Mesenchymal stem cell (in vitro differentiated cells and primary cell): ENCODE measurements around the gene GALNT1.

Source experiments
- DNase-seq: peaks from one replicate; pipeline ENCODE4 v3.0.0-alpha.2; 2013
- H2AFZ ChIP-seq: one replicate; pipeline ENCODE4 v1.6.1; 2013; ENCODE audit warnings: low read depth, mild to moderate bottlenecking, control low read depth, inconsistent platforms, low read length, moderate library complexity
- H2AK5ac ChIP-seq: 2 replicates; pipeline ENCODE4 v1.6.1; 2013; ENCODE audit warnings: low read length, moderate library complexity, mild to moderate bottlenecking, inconsistent platforms; ENCODE audit not compliant: severe bottlenecking
- H2BK120ac ChIP-seq: one replicate; pipeline ENCODE4 v1.6.1; 2013; ENCODE audit warnings: low read depth, mild to moderate bottlenecking, inconsistent platforms, low read length, moderate library complexity
- H2BK12ac ChIP-seq, 2 experiments: one replicate each; pipeline ENCODE4 v1.6.1; 2013; ENCODE audit warnings: inconsistent platforms in 2 of 2, low read length in 2 of 2, mild to moderate bottlenecking in 2 of 2, moderate library complexity in 2 of 2, control low read depth in 1 of 2
- H2BK15ac ChIP-seq: one replicate; pipeline ENCODE4 v1.6.1; 2013; ENCODE audit warnings: mild to moderate bottlenecking, low read depth, inconsistent platforms; ENCODE audit not compliant: poor library complexity, severe bottlenecking
- H2BK5ac ChIP-seq: 2 replicates; pipeline ENCODE4 v1.6.1; 2013; ENCODE audit warnings: low read depth, mild to moderate bottlenecking, low read length, control low read depth, inconsistent platforms; ENCODE audit not compliant: poor library complexity, severe bottlenecking
- H3K14ac ChIP-seq, 2 experiments: one replicate each; pipeline ENCODE4 v1.6.1; 2013; ENCODE audit warnings: inconsistent platforms in 2 of 2, low read length in 2 of 2, control low read depth in 1 of 2, mild to moderate bottlenecking in 1 of 2, moderate library complexity in 1 of 2
- H3K18ac ChIP-seq, 2 experiments: one replicate each; pipeline ENCODE4 v1.6.1; 2013; ENCODE audit warnings: inconsistent platforms in 2 of 2, low read length in 2 of 2, control low read depth in 1 of 2, low read depth in 1 of 2, mild to moderate bottlenecking in 1 of 2
- H3K23ac ChIP-seq, 2 experiments: one replicate each; pipeline ENCODE4 v1.6.1; 2013; ENCODE audit warnings: inconsistent platforms in 2 of 2, low read length in 2 of 2, mild to moderate bottlenecking in 2 of 2, moderate library complexity in 2 of 2, control low read depth in 1 of 2
- H3K27ac ChIP-seq: 2 replicates; pipeline ENCODE4 v1.5.1; 2013; ENCODE audit warnings: mild to moderate bottlenecking, moderate library complexity, low read length, control low read depth, inconsistent platforms; ENCODE audit not compliant: poor library complexity, severe bottlenecking
- H3K27me3 ChIP-seq, 2 experiments: 2 replicates each; pipeline versions ENCODE4 v1.6.1 to v1.7.0; 2013; ENCODE audit warnings: low read length in 2 of 2, mild to moderate bottlenecking in 2 of 2, moderate library complexity in 2 of 2, control low read depth in 1 of 2, inconsistent platforms in 1 of 2; ENCODE audit not compliant: control insufficient read depth in 1 of 2, insufficient read depth in 1 of 2
- H3K36me3 ChIP-seq, 2 experiments: 2 replicates each; pipeline versions ENCODE4 v1.6.1 to v1.7.0; 2013; ENCODE audit warnings: low read length in 2 of 2, control low read depth in 1 of 2, inconsistent platforms in 1 of 2, low read depth in 1 of 2, mild to moderate bottlenecking in 1 of 2; ENCODE audit not compliant: insufficient read depth in 2 of 2, control insufficient read depth in 1 of 2
- H3K4ac ChIP-seq, 2 experiments: one replicate each; pipeline ENCODE4 v1.6.1; 2013; ENCODE audit warnings: inconsistent platforms in 2 of 2, low read length in 2 of 2, mild to moderate bottlenecking in 2 of 2, moderate library complexity in 2 of 2, control low read depth in 1 of 2, low read depth in 1 of 2
- H3K4me1 ChIP-seq: 2 replicates; pipeline ENCODE4 v1.6.1; 2013; ENCODE audit warnings: low read depth, low read length, control low read depth; ENCODE audit not compliant: control insufficient read depth, insufficient read depth
- H3K4me2 ChIP-seq: 2 replicates; pipeline ENCODE4 v1.6.1; 2013; ENCODE audit warnings: low read length, mild to moderate bottlenecking, inconsistent platforms; ENCODE audit not compliant: poor library complexity, severe bottlenecking
- H3K4me3 ChIP-seq, 2 experiments: 2 replicates each; pipeline versions ENCODE4 v1.5.1 to v1.7.0; 2013; ENCODE audit warnings: low read length in 2 of 2, mild to moderate bottlenecking in 2 of 2, control low read depth in 1 of 2, low read depth in 1 of 2; ENCODE audit not compliant: insufficient read depth in 1 of 2
- H3K79me1 ChIP-seq: replicated peaks from 2 replicates; pipeline ENCODE4 v1.6.1; 2013; ENCODE audit warnings: mild to moderate bottlenecking, control low read depth, low read length, inconsistent platforms; ENCODE audit not compliant: poor library complexity, severe bottlenecking
- H3K9ac ChIP-seq: 2 replicates; pipeline ENCODE4 v1.7.0; 2013; ENCODE audit warnings: mild to moderate bottlenecking, low read length, moderate library complexity
- H3K9me3 ChIP-seq: 2 replicates; pipeline ENCODE4 v1.7.0; 2013; ENCODE audit warnings: mild to moderate bottlenecking, low read length; ENCODE audit not compliant: control insufficient read depth
- H4K8ac ChIP-seq: one replicate; pipeline ENCODE4 v1.6.1; 2013; ENCODE audit warnings: inconsistent platforms, mild to moderate bottlenecking, low read length, moderate library complexity
- H4K91ac ChIP-seq: one replicate; pipeline ENCODE4 v1.6.1; 2013; ENCODE audit warnings: mild to moderate bottlenecking, low read length, inconsistent platforms
- WGBS: methylation state at CpG from one replicate; pipeline ENCODE4 v1.1.7; 2013; ENCODE audit warnings: mixed read lengths; 5-methylcytosine and 5-hydroxymethylcytosine counted together

The GALNT1 gene

DNA sequence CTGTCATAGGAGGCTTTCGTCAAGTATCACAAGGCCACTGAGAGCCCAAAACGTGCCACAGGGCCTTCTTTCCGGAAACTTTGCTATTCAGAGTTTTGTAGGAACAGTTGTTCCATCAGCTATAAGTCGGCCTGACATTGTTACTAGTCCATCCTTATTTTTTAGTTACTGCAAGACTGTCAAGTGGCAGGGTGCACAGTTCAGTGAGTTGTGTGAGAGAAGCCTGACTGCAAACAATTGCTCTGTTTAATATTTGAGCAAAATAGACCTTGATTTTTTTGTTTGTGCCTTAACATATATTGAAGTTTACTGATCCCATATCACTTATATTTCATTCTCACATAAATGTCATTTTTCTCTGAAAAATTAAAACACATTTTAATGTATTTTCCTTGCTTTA is 110.1 kb downstream of the GALNT1 start:
- H3K79me1 ChIP-seq: peaks cover 14% of the 10 kb centered on the region

DNA sequence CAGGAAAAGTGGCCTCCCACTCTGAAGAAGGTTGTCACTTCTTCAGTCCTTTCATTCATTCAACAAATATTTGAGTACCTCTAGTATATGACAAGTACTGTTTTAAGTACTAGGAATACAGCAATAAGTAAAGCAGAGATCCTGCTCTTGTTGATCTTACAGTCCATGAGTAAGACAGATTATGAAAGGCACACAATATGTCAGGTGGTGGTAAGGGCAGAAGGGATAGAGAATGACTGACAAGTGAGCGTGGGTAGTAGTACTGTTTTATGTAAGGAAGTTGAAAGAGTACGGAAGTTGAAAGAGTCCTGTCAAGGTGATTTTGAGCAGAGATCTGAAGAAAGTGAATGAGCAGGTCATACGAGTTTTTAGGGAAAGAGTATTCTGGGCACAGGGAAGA is 111.3 kb downstream of the GALNT1 start:
- H3K18ac ChIP-seq: no peak overlapping the region
- H3K36me3 ChIP-seq: peaks cover 3 to 49% of the 10 kb centered on the region in 2 experiments
- no peak overlapping the region for H3K4ac ChIP-seq
- no peak overlapping the region for H2BK15ac ChIP-seq
- no peak overlapping the region for H3K4me3 ChIP-seq
- H3K4me1 ChIP-seq: no peaks in the 10 kb centered on the region
- H4K8ac ChIP-seq: no peak overlapping the region
- no peak overlapping the region for H2AK5ac ChIP-seq
- no peak overlapping the region for H3K9ac ChIP-seq
- H2AFZ ChIP-seq: no peak overlapping the region
- no peak overlapping the region for H3K23ac ChIP-seq
- peaks cover 11% of the 10 kb centered on the region for H3K79me1 ChIP-seq
- no peak overlapping the region for H3K14ac ChIP-seq
- no peak overlapping the region for H2BK12ac ChIP-seq
- no peak overlapping the region for H4K91ac ChIP-seq
- WGBS: 99% methylated on average over 3 of the region's 3 CpGs
- no peaks in the 10 kb centered on the region for H3K9me3 ChIP-seq
- H3K27ac ChIP-seq: no peak overlapping the region
- no peak for DNase-seq
- H2BK120ac ChIP-seq: no peak overlapping the region
- no peak overlapping the region for H2BK5ac ChIP-seq
- no peak overlapping the region for H3K4me2 ChIP-seq
- H3K27me3 ChIP-seq: no peaks in the 10 kb centered on the region

More for the DNA sequence above, 110.1 kb downstream of the GALNT1 start:
- no peak overlapping the region for H4K91ac ChIP-seq
- no peak overlapping the region for H2BK12ac ChIP-seq
- H3K27ac ChIP-seq: no peak overlapping the region
- peaks cover 3 to 53% of the 10 kb centered on the region in 2 experiments for H3K36me3 ChIP-seq
- H3K9ac ChIP-seq: no peak overlapping the region
- H2BK120ac ChIP-seq: no peak overlapping the region
- H3K14ac ChIP-seq: no peak overlapping the region
- no peak overlapping the region for H3K18ac ChIP-seq
- over 99% methylated on average over 4 of the region's 4 CpGs for WGBS
- no peak overlapping the region for H2BK15ac ChIP-seq
- H3K9me3 ChIP-seq: no peaks in the 10 kb centered on the region
- no peak overlapping the region for H2BK5ac ChIP-seq
- no peaks in the 10 kb centered on the region for H3K4me1 ChIP-seq
- no peak for DNase-seq
- no peak overlapping the region for H3K4me3 ChIP-seq
- H3K4me2 ChIP-seq: no peak overlapping the region
- H2AK5ac ChIP-seq: no peak overlapping the region
- H3K4ac ChIP-seq: no peak overlapping the region
- no peak overlapping the region for H3K23ac ChIP-seq
- H4K8ac ChIP-seq: no peak overlapping the region
- no peak overlapping the region for H2AFZ ChIP-seq
- H3K27me3 ChIP-seq: no peaks in the 10 kb centered on the region

DNA sequence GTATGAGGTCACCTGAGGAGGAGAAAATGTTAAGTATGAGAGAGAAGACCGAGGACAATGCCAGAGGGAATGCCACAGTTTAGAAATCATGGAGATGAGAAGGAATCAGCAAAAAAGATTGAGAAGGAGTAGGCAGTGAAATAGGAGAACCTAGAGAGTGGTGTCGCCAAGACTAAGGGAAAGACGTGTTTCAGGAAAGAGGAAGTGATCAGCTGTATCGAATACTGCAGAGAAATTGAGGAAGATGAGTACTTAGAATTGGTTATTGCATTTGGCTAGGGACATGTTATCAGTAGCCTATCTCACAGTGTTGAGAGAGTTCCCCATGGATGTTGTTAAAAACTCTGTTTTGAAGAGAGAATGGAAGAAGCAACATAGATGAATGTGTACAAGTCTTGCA is 112.3 kb downstream of the GALNT1 start:
- no peak overlapping the region for H2BK12ac ChIP-seq
- no peak overlapping the region for H4K91ac ChIP-seq
- H3K18ac ChIP-seq: no peak overlapping the region
- no peak overlapping the region for H3K9ac ChIP-seq
- no peak overlapping the region for H3K4me3 ChIP-seq
- H4K8ac ChIP-seq: no peak overlapping the region
- WGBS: 96% methylated on average over 4 of the region's 4 CpGs
- H2BK15ac ChIP-seq: no peak overlapping the region
- no peaks in the 10 kb centered on the region for H3K27me3 ChIP-seq
- no peak overlapping the region for H3K4ac ChIP-seq
- no peaks in the 10 kb centered on the region for H3K4me1 ChIP-seq
- no peaks in the 10 kb centered on the region for H3K9me3 ChIP-seq
- H3K14ac ChIP-seq: no peak overlapping the region
- H2BK120ac ChIP-seq: no peak overlapping the region
- no peak overlapping the region for H3K4me2 ChIP-seq
- no peak overlapping the region for H3K23ac ChIP-seq
- no peak overlapping the region for H3K27ac ChIP-seq
- peaks cover 7 to 51% of the 10 kb centered on the region in 2 experiments for H3K36me3 ChIP-seq
- no peak overlapping the region for H2AFZ ChIP-seq
- no peak for DNase-seq
- no peak overlapping the region for H2AK5ac ChIP-seq
- H3K79me1 ChIP-seq: peaks cover 10% of the 10 kb centered on the region
- no peak overlapping the region for H2BK5ac ChIP-seq

DNA sequence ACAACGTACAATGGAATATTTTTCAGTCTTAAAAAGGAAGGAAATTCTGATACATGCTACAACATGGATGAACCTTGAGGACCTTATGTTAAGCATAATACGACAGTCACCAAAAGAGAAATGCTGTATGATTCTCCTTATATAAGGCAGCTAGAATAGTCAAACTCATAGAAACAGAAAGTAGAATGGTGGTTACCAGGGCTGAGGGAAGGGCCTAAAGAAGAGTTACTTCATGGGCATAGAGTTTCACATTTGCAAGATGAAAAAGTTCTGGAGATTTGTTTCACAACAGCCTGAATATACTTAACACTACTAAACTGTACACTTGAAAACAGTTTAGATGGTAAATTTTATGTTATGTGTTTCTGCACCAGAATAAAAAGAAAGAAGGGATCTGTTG is 113.3 kb downstream of the GALNT1 start:
- WGBS: no CpG with 5 or more reads among the region's 2 CpGs
- Histone ChIP-seq H2AFZ (no peak overlapping the region), H2AK5ac (no peak overlapping the region), H3K4me3 (no peak overlapping the region), H3K9me3 (no peaks in the 10 kb centered on the region), H3K27me3 (no peaks in the 10 kb centered on the region), H3K4ac (no peak overlapping the region), H2BK120ac (no peak overlapping the region), H3K9ac (no peak overlapping the region), H4K91ac (no peak overlapping the region), H3K4me2 (no peak overlapping the region), H3K4me1 (no peaks in the 10 kb centered on the region), H3K18ac (no peak overlapping the region), H3K36me3 (peaks cover 7 to 56% of the 10 kb centered on the region in 2 experiments), H3K14ac (no peak overlapping the region), H4K8ac (no peak overlapping the region), H3K23ac (no peak overlapping the region), H2BK5ac (no peak overlapping the region), H3K27ac (no peak overlapping the region), H3K79me1 (peaks cover 9% of the 10 kb centered on the region), H2BK12ac (no peak overlapping the region), H2BK15ac (no peak overlapping the region)
- DNase-seq: no peak
